Measurements from ENCODE around the gene PRELID3B.

DNA sequence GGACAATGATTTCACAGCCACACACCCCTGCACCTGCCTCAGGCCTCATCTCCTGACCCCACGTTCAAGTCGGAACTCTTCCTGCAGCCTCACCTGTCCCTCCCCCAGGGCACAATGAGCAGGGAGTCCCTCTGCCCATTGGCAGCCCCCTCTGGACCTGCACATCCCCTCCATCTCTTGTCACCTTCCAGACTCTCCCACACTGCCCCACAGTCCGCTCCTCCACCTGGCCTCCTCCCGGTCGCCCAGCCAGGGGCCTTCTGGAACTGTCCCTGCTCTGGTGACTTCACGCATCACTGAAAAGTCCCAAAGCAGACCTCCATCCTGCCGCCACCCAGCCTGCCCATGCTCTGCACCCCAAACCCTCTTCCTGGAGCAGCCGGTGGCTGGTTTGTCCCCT is 40.2 kb downstream of the PRELID3B start:
- TF ChIP-seq YY1 (IDR thresholded peaks at IDR 0.05; ENCODE audit: low read depth) (no peak), CEBPB (IDR thresholded peaks at IDR 0.05) (no peak), EP300 (IDR thresholded peaks at IDR 0.05; ENCODE audit: borderline replicate concordance) (no peak), RAD21 (IDR thresholded peaks at IDR 0.05; ENCODE audit: low read depth) (no peak), NFIC (IDR thresholded peaks at IDR 0.05) (no peak)
- TF ChIP-seq, protein P1, sequence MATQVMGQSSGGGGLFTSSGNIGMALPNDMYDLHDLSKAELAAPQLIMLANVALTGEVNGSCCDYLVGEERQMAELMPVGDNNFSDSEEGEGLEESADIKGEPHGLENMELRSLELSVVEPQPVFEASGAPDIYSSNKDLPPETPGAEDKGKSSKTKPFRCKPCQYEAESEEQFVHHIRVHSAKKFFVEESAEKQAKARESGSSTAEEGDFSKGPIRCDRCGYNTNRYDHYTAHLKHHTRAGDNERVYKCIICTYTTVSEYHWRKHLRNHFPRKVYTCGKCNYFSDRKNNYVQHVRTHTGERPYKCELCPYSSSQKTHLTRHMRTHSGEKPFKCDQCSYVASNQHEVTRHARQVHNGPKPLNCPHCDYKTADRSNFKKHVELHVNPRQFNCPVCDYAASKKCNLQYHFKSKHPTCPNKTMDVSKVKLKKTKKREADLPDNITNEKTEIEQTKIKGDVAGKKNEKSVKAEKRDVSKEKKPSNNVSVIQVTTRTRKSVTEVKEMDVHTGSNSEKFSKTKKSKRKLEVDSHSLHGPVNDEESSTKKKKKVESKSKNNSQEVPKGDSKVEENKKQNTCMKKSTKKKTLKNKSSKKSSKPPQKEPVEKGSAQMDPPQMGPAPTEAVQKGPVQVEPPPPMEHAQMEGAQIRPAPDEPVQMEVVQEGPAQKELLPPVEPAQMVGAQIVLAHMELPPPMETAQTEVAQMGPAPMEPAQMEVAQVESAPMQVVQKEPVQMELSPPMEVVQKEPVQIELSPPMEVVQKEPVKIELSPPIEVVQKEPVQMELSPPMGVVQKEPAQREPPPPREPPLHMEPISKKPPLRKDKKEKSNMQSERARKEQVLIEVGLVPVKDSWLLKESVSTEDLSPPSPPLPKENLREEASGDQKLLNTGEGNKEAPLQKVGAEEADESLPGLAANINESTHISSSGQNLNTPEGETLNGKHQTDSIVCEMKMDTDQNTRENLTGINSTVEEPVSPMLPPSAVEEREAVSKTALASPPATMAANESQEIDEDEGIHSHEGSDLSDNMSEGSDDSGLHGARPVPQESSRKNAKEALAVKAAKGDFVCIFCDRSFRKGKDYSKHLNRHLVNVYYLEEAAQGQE (IDR thresholded peaks at IDR 0.05; ENCODE audit: low read depth) = no peak
- TF ChIP-seq, protein P2, sequence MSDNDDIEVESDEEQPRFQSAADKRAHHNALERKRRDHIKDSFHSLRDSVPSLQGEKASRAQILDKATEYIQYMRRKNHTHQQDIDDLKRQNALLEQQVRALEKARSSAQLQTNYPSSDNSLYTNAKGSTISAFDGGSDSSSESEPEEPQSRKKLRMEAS (IDR thresholded peaks at IDR 0.05) = no peak

All from Ishikawa (cell line).